ENCODE measurements around the gene ROGDI.

ROGDI gene

GRCh38 chr16:4783951-4784336, 18.5 kb downstream of the ROGDI start:
- Histone ChIP-seq H3K79me2 (ENCODE audit: insufficient read depth, low read length) (no peaks in the 10 kb centered on the region), H2AFZ (ENCODE audit: low read length) (no peak overlapping the region), H3K27me3 (ENCODE audit: insufficient read depth, low read length) (peaks cover 7% of the 10 kb centered on the region; the same call in 1 of the 2 replicates), H3K9me3 (ENCODE audit: low read length) (no peaks in the 10 kb centered on the region), H3K36me3 (ENCODE audit: insufficient read depth, low read length) (no peaks in the 10 kb centered on the region), H3K4me1 (ENCODE audit: insufficient read depth, low read length, severe bottlenecking) (peaks cover 3% of the 10 kb centered on the region), H3K4me3 (ENCODE audit: low read depth, low read length, poor library complexity, severe bottlenecking) (no peak overlapping the region), H3F3A (ENCODE audit: insufficient read depth, low read length) (no peaks in the 10 kb centered on the region), H3K9ac (ENCODE audit: low read length) (no peak overlapping the region), H4K20me1 (ENCODE audit: insufficient read depth, low read length) (no peaks in the 10 kb centered on the region), H3K4me2 (ENCODE audit: low read length) (no peak overlapping the region), H3K9me2 (ENCODE audit: low read depth, low read length) (no peaks in the 10 kb centered on the region), H3K27ac (ENCODE audit: low read depth, low read length, poor library complexity, severe bottlenecking) (no peak overlapping the region)
- no peak for TF ChIP-seq CTCF (IDR thresholded peaks at IDR 0.05; ENCODE audit: low read length)
- no peak for TF ChIP-seq EZH2 (IDR thresholded peaks at IDR 0.05; ENCODE audit: borderline replicate concordance, low read length)

GRCh38 chr16:4783251-4783950, 19.0 kb downstream of the ROGDI start:
- Histone ChIP-seq H3K9ac (ENCODE audit: low read length) (no peak overlapping the region), H3K36me3 (ENCODE audit: insufficient read depth, low read length) (no peaks in the 10 kb centered on the region), H2AFZ (ENCODE audit: low read length) (no peak overlapping the region), H3K27ac (ENCODE audit: low read depth, low read length, poor library complexity, severe bottlenecking) (no peak overlapping the region), H3F3A (ENCODE audit: insufficient read depth, low read length) (no peaks in the 10 kb centered on the region), H3K27me3 (ENCODE audit: insufficient read depth, low read length) (peaks cover 7% of the 10 kb centered on the region; the same call in 1 of the 2 replicates), H3K79me2 (ENCODE audit: insufficient read depth, low read length) (no peaks in the 10 kb centered on the region), H3K4me3 (ENCODE audit: low read depth, low read length, poor library complexity, severe bottlenecking) (no peak overlapping the region), H3K9me3 (ENCODE audit: low read length) (no peaks in the 10 kb centered on the region), H3K9me2 (ENCODE audit: low read depth, low read length) (no peaks in the 10 kb centered on the region), H3K4me2 (ENCODE audit: low read length) (no peak overlapping the region), H3K4me1 (ENCODE audit: insufficient read depth, low read length, severe bottlenecking) (no peaks in the 10 kb centered on the region), H4K20me1 (ENCODE audit: insufficient read depth, low read length) (no peaks in the 10 kb centered on the region)
- TF ChIP-seq EZH2 (IDR thresholded peaks at IDR 0.05; ENCODE audit: borderline replicate concordance, low read length) (no peak), CTCF (IDR thresholded peaks at IDR 0.05; ENCODE audit: low read length) (no peak)

- H3K9me2 ChIP-seq (ENCODE audit: low read depth, low read length): no peaks in the 10 kb centered on the region
- H3F3A ChIP-seq (ENCODE audit: insufficient read depth, low read length): no peaks in the 10 kb centered on the region
- H3K36me3 ChIP-seq (ENCODE audit: insufficient read depth, low read length): no peaks in the 10 kb centered on the region
- no peak overlapping the region for H3K4me2 ChIP-seq (ENCODE audit: low read length)
- H2AFZ ChIP-seq (ENCODE audit: low read length): no peak overlapping the region
- H3K4me3 ChIP-seq (ENCODE audit: low read depth, low read length, poor library complexity, severe bottlenecking): no peak overlapping the region
- no peaks in the 10 kb centered on the region for H3K79me2 ChIP-seq (ENCODE audit: insufficient read depth, low read length)
- H3K4me1 ChIP-seq (ENCODE audit: insufficient read depth, low read length, severe bottlenecking): no peaks in the 10 kb centered on the region
- no peaks in the 10 kb centered on the region for H4K20me1 ChIP-seq (ENCODE audit: insufficient read depth, low read length)
- TF ChIP-seq EZH2 (IDR thresholded peaks at IDR 0.05; ENCODE audit: borderline replicate concordance, low read length): no peak
- TF ChIP-seq CTCF (IDR thresholded peaks at IDR 0.05; ENCODE audit: low read length): no peak
- H3K9me3 ChIP-seq (ENCODE audit: low read length): no peaks in the 10 kb centered on the region
- no peak overlapping the region for H3K9ac ChIP-seq (ENCODE audit: low read length)
- peaks cover 7% of the 10 kb centered on the region; the same call in 1 of the 2 replicates for H3K27me3 ChIP-seq (ENCODE audit: insufficient read depth, low read length)
- H3K27ac ChIP-seq (ENCODE audit: low read depth, low read length, poor library complexity, severe bottlenecking): no peak overlapping the region
These were observed 22.2 kb downstream of the ROGDI start for GRCh38 chr16:4780235-4780634.
